Central memory CD4-positive, alpha-beta T cell (primary cell): ENCODE data around the gene TXLNG.

ENCODE experiments used
- DNase-seq: peaks from one replicate; pipeline ENCODE4 v3.0.0; 2022

TXLNG gene

DNA sequence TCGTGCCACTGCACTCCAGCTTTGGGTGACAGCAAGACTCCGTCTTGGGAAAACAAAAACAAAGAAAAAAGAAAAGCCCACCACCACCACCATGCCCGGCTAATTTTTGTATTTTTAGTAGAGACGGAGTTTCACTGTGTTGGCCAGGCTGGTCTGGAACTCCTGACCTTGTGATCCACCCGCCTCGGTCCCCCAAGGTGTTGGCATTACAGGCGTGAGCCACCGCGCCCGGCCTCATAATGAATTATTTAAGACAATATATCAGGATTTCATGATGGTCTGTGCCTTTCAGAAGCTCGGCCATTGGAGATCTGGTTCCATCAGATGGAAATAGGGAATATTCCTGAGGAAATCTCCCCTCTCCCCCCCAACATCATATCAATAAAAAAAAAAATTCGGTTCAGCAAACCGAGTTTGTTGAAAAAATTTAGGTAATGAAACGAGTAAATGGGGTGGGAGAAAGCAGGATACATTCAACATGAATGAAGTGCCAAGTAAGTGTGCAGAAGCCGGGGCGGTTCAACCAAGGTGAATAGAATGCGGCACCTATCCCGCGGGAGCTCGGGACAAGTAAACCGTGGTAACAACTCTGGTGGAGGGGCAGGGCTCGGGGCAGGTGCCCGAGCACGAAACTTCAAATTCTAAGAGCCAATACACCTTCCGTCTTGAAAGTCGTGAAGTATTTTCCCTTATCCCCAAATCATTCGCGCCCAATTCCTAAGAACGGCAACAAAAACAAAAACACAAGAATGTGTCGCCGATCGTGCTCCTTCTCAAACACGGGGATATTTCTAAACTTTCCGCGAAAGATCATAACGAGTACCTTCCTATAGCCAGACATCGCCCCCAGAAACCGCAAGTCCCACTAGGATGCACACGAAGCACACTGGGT lies 773 bp upstream of the TXLNG start:
- DNase-seq, result no peak

DNA sequence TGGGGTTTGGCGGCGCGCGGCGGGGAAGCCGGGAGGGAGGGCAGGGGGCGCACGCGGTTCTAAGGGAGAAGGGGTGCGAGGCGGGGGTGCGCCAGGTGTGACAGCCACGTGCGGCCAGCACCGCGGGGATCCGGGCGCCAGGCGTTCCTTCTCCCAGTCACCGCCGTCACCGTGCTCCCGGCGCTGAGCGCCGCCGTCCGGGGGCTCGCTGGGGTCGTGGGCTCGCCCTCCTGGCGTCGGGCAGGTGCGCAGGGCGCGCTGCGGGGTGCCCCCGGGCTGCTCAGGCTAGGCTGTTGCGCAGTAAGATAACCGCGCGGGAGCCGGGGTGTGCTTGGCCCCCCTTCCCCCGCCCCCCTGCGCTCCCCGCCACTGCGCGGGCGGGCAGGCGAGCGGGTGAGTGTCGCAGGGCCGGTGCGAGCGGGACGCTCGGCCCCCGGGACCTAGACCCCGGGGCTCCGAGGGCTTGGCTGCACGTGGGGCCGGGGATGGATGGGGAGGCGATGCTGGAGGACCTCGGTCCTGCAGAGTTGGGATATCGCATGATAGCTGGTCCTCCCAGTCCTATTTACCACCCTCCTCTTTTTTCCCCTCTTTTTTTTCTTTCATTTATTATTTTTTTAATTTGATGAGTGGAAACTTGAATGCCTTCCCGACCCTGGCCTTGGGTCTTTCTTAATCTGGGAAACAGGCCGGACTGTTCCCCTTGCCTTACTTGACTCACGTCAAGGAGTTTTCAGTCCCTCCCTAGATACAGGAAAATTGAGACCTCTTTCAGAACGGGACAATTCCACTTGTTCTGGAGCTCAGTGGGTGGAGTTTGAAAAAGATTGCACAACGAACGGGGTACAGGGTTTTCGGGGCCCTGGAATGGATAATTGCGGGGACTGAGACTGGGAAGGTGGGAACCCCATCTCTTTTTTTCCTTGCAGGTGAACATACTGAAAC lies 797 bp downstream of the TXLNG start:
- peak; percentile 34 for DNase-seq

DNA sequence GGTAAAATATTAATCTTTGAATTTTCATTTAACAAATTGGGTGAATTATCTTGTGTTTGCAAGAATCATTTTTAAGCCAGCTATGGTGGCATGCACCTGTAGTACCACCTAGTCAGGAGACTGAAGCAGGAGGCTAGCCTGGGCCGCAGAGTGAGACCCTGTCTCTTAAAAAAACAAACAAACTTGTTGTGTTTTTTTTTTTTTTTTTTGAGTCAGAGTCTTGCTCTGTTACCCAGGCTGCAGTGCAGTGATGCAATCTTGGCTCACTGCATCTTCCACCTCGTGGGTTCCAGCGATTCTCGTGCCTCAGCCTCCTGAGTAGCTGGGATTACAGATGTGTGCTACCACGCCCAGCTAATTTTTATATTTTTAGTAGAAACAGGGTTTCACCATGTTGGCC lies 2.2 kb downstream of the TXLNG start:
- no peak for DNase-seq

DNA sequence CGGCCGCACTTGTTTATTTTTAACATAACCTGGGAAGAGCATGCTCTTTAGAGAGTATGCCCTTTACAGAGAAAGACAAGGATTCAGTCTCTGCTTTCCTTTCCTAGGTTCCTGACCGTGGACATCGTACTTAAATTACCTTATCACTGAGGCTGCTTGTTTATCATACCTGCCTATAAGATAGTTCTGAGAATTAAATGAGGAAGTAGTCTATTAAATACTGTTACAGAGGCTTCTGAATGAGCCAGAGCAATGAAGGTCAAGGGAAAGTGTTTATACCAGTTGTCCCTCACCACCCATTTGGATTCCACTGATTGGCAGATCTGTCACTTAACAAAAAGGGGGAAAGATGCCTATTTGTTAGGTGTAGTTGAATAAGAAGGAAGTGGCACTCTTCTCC lies 10.0 kb downstream of the TXLNG start:
- no peak for DNase-seq

DNA sequence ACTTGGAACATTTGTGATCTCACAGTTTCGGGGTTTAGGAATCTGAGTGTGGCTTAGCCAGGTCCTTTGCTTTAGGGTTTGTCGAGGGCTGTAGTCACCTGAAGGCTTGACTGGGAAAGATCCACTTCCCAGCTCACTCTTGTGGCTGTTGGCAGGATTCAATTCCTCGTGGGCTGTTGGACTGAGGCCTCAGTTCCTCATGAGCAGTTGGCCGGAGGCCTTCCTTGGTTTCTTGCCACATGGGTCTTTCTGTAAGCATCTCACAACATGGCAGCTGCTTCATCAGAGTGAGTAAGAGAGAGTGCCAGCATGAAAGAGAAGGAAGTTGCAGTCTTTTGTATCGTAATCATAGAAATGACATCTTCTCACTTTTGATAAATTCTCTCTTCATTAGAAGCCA lies 11.1 kb downstream of the TXLNG start:
- DNase-seq, result no peak

DNA sequence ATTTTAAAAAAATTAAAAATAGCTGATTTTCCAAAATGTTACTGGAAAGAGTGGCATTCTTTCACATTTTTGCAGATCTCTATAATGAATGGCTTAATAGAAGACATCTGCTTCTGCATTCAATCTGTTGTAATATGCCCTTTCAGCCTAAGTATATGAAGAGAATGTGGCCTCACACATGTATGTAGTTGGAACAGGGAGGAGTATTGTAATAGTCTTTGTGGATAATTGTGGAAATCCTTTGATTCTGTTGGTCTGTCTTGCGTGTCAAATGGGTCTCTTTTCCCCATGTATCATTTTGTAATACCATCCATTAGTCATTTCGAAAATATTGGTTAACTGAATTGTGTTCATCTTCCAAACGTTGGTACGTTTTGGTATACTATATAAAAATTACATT lies 11.6 kb downstream of the TXLNG start:
- DNase-seq, result no peak

DNA sequence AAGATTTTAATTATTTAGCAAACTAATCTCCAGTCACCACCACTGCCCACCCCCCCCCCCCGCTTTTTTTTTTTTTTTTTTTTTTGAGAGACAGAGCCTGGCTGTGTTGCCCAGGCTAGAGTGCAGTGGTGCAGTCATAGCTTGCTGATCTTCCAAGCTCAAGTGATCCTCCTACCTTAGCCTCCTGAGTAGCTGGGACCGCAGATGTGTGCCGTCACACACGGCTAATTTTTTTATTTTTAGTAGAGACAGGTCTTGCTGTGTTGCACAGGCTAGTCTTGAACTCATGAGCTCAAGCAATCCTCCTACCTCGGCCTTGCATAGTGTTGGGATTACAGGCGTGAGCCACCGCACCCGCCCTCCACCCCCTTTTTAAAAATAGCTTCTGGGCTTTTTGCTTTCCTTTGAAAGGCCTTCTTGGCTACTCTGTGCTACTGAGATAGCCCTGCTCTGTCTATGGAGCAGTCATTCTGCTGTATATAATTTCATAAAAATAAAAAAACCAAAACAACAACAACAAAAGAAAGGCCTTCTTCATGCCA lies 18.7 kb downstream of the TXLNG start:
- no peak for DNase-seq

DNA sequence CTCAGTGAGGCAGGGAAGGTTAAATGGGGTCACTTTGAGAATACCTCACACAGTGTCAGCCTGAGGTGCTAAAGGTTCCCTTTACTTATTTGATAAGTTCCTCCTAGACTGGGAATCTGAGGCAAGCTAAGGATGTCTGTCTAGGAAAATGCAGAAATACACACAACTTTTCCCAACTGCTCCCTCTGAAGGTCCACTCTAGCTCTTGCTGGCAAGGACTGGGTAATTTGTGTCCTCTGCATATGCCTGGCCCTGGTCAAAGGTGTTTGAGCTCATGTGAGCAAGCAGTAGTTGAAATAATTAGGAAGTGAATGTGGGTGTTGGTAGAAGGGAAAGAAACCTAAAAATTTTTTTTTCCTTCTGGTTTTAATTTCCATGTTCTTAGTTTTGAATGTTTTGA lies 21.3 kb downstream of the TXLNG start:
- no peak for DNase-seq

DNA sequence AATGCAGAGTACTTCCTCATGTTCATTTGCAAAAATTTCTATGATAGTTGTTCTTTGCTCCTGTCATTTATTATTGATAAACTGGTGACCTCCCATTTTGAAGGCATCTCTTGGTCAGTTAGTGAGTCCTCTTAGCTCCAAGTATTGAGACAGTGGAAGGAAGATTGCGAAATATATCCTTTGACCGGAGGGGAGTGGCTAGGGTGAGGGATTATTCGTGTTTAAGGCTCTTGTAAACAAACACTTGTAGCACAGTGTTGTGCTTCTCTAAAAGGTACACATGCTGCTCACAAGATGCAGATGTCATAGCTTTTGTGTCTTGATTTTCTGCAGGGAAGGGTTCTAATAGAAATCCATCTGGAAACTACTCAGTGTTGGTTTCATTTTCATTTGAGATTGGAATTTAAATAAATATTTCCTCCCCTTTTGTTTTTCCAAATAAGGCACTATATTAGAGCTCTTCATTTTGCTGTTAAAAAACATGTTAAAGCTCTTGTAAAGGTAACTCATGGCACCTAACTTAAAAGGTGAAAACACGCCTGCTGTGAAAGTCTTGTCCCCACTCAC lies 21.8 kb downstream of the TXLNG start:
- DNase-seq, result no peak

DNA sequence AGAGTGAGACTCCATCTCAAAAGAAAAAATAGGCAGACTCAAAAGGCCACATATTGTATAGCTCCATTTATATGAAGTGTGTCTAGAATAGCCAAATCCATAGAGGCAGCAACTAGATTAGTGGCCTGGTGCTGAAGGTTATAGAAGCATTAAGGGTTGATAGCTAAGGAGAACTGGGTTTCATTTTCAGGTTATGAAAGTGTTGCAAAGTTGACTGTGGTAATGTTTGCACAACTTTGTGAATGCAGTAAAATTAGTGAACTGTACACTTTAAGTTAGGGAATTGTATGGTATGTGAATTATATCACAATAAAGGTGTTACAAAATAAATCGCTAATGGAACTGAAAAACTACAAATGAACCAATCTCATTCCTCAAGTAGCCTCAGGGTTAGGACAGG lies 28.3 kb downstream of the TXLNG start:
- no peak for DNase-seq

DNA sequence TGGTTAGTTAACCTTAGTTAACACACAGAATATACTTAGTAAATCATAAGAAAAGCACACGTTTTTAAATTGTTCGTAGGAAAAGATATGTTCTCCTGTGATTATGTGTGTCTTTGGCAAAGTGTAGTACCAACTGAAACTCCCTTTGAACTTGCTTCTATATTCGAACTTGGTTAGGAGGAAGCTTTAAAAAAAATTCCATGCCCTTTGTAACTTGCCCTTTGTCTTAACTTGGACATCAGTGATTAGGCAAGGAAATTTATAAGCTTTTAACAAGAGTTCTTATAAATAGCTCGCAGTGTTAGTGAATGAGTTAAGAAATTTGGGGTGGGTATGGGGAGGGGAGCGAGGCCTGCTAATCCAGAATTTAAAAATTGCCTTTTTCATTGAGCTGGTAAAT lies 33.4 kb downstream of the TXLNG start:
- no peak for DNase-seq

DNA sequence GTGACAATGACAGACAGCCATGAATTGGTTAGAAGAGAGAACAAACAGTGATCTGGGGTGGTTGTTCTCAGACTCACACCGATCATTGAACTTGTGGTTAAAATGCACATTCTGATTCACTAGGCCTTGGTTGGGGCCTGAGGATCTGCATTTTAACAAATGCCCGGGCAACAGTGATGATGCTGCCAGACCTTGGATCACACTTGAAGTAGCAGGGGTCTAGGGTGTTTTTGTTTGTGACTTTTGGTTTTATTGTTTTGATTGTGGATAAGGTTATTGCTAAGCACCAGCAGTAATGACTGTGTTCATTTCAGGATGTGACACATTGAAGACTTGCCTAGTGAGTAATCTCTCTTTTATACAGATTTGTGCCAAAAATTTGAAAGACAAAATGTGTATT lies 36.5 kb downstream of the TXLNG start:
- no peak for DNase-seq

DNA sequence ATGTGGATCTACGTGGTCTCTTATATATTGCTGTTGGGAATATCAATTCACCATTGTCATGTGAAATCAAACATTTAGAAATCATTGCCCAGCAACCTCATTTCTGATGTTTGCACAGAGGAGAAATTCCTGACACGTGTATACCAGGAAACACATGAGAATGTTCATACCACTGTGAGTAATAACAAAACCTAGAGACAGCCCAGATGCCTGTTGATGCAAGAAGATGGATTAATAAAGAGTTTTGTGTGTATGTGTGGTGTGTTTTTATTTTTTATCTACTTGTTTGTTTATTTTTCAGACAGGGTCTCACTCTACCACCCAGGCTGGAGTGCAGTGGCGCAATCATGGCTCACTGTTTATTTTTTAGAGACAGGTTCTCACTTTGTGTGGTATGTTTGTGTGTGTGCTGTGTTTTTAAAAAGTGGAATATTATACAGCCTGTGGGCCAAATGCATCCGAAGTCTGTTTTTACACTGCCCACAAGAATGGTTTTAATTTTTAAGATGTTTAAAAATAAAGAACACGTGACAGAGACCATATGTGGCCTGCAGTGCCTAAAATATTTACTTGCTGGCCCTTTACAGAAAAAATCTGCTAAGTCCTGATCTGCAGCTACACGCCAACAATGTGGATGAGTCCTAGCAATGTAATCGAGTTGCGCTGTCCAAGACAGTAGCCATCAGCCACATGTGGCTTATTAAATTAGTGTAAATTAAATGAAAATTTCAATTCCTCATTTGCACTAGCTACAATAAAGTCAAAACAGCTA lies 39.2 kb downstream of the TXLNG start:
- no peak for DNase-seq

DNA sequence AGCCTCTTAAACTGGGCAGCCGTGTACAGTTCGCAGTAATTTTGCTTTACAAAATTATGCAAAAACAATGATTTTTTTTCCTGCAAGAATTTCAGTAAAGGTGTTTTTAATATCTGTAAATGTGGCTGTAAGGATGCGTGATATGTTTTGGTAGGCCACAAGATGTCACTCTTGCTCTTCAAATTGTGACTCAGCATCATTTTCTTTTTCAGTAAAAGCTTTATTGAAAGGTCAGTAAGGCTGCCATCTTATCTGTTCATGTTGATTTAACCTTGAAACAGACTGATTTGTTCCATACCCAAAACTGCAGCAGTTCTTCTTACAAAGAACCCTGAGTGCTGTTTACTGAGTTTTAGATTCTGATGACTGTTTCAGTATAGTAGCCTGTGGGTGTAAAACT lies 39.9 kb downstream of the TXLNG start:
- DNase-seq, result no peak

DNA sequence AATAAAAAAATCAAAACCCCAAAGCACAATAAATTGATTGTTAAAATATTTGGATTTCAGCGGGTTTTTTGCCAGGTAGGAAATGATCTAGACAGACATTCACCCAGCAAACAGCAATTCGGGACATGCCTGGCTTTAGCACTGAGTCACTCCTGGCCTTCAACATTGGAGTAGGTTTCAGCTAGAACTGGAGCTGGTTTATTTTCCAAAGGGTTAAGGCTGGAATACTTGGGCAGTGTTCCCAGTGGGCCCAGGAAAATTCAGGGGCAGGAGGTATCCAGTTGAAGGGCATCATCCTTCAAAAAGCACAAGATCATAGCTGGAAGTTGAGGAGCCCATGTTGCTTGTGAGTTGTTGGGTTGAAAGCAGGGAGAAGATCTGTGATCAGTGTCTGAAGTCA lies 41.0 kb downstream of the TXLNG start:
- no peak for DNase-seq

DNA sequence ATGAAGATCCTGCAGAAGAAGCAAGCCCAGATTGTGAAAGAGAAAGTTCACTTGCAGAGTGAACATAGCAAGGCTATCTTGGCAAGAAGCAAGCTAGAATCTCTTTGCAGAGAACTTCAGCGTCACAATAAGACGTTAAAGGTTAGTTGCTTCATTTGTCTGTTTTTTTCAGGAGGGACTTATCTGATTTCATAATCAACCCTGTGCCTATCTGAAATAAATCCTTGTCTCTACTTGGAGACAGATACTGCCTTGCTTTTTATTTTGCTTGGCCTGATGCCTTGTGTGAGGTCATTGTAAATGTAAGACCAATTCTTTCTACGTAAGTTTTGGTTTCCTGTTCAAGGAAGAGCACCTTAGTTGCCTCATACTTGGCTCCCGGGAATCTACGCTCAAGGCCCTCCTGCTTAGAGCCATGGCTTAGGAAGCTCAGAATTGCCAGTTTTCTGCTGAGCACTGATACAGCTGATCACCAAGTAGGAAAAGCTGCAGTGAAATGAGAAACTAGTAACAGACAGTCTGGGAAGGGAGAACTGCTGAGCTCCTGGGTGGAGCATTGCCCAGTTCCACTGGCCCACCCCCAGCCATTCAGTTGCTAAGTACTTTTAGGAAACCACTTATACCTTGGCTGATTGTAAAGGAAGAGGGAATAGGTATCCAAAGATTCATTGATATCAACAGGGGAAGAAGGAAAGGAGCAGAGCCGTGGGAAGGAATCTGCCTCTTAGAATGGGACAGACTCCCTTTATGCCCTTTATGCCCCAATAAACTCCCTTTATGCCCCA lies 42.0 kb downstream of the TXLNG start:
- no peak for DNase-seq

DNA sequence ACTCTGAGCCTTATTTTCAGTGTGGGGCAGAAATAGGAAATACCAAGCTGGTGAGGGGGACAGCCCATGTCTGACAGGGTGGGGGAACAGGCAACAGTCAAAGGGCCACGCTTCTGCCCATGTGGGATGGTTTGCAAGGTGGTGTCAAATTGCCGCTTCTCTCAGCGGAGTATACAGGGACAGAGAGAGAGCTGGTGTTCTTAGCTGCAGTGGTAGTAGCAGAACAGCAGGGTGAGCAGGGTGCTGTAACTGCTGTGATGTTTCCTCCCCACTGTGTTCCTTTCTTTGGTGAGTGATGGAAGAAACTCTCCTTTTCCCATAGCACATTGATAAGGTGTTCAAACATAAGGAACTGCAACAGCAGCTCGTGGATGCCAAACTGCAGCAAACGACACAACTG lies 46.0 kb downstream of the TXLNG start:
- no peak for DNase-seq

DNA sequence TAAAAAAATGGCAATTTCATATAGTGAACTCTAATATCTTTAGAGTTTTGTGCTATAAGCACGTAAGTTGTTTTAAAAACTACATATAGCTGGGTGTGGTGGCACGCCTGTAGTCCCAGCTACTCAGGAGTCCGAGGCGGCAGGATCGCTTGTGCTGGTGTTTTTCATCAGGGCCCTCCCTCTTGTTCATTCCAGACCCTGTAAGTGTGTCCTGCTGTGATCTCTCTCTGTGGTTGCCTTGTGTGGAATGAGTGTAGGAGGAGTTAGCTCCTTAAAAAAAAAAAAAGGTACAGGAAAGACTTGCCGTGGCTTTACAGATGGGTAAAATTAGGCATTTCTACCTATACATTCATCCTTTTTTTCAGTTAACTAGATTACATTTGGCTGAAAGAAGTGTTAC lies 48.5 kb downstream of the TXLNG start:
- no peak for DNase-seq

DNA sequence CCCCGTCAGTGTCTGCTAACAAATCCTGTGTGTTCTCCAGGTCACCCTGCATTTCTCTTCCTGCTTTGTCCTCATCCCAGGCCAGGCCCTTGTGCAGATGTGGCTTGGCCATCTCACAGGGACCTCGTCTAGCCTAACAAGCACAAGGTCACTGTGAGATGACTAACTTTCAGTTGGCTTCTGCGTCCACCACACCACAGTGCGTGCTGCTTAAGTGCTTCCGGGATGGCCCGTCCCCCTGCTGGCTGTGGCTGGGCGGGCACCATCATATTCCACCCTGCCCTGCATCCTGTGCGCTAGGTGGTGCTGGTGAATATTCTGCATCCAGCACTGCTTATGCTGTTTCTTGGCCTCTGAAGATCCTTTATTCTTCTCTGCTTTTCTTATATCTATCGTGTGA lies 50.1 kb downstream of the TXLNG start:
- DNase-seq, result no peak

DNA sequence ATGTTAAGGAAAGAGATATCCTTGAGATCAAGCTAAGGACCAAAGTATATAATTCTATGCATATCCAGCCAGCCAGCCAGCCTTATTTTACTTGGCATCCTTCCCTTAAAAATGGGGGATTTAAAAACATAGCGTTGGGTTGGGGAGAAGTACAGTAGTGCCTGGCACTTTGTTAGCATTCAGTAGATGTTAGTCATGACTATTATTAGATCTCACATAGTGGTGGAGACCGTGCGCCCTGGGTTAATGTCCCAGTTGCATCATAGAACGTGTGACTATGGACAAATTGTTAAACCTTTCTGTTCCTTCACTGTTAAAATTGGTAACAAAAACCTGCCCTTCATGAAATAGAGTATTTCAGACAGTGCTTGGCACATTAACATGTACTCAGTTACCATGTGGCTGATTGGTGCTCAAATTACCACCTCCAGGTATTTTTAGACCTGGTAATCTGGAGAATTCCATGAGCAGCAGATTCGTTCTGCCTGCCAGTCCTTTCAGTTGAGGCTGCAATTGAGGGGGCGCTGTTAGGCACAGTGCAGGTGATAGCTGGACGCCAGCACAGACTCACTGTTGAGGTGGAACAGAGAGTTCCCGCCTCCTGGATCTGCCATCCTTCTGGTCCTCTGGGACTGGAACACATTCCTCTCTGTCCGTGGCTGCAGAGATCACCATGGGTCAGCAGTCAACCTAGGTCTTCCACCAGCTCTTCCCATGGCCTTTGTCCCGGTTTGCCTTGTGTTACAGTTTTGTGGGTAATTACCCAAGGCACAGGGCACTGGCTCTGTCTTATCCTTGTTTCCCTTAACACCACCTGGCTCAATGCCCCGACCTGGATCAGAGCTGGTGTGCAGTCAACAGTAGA lies 52.2 kb downstream of the TXLNG start:
- no peak for DNase-seq
